Motor neuron (in vitro differentiated cells): Measurements from ENCODE around the gene ZSWIM4. TPM values are rescaled to one million over a fixed set of nuclear protein-coding genes. Genes with fewer than 3 reads are reported as not detected.
"Not testable (repeated sequence)": the region's sequence is repeated elsewhere in the genome, so short reads cannot be mapped to it uniquely, and the experiment has no call there.

ENCODE experiments used
- ATAC-seq, 8 experiments: fragments of 200-7000 bp; cut with Tn5 transposase; replicated peaks in 6 of 8; 2 replicates each; pipeline ENCODE4 v1.8.0; 2021; ENCODE audit warnings: mild to moderate bottlenecking in 8 of 8, moderate library complexity in 8 of 8
- H3K27ac ChIP-seq, 2 donors: fragments of 250-450 bp; sonication (Bioruptor Pico); 2 replicates each; pipeline ENCODE4 v1.9.0; 2021; ENCODE audit warnings: antibody characterized with exemption in 2 of 2, mild to moderate bottlenecking in 2 of 2, moderate library complexity in 1 of 2
- H3K4me1 ChIP-seq, 2 donors: fragments of 250-450 bp; sonication (Bioruptor Pico); replicated peaks in 1 of 2; 2 replicates each; pipeline ENCODE4 v1.6.1; 2021; ENCODE audit warnings: antibody characterized with exemption in 2 of 2, mild to moderate bottlenecking in 2 of 2, moderate library complexity in 1 of 2
- H3K4me3 ChIP-seq, 5 donors: fragments of 250-450 bp; sonication (Bioruptor Pico); 2 replicates each; pipeline ENCODE4 v1.9.0; 2021; ENCODE audit warnings: antibody characterized with exemption in 5 of 5, mild to moderate bottlenecking in 5 of 5, moderate library complexity in 4 of 5
- WGBS, 10 experiments: fragments of 450-650 bp; shearing (Covaris generic); methylation state at CpG; one replicate each; pipeline ENCODE4 v1.0.0; 2022; 5-methylcytosine and 5-hydroxymethylcytosine counted together
- in situ Hi-C, 9 experiments: fragments of 400-800 bp; cut with MboI; loops; one replicate each; pipeline ENCODE4 v1.15.0; 2021; ENCODE audit warnings: low sequenced_read_pairs in 9 of 9, low pct_unique_long_range_greater_than_20kb in 2 of 9; ENCODE audit not compliant: unreplicated experiment in 9 of 9
- total RNA-seq, 8 experiments: library from RNA; unstranded; fragments of 300-600 nt; gene quantifications; 2 replicates each; pipeline versions ENCODE4 v1.2.3 to v1.2.4, GENCODE V29; 2022

Gene ZSWIM4
- total RNA-seq, 8 experiments from 2014 or later, result 1.2 to 14.5 (median 8.6) TPM

- WGBS, 10 experiments, result 39 to 100% (median 89%) methylated on average over 2 to 8 of the region's 8 CpGs; no CpG with 5 or more reads in 1 of the 10 experiments
- in situ Hi-C loops, result loop anchor here in 1 of 9 experiments (10.0 kb wide), 1 partner anchor 82 kb away; no protein-coding TSS in a partner anchor
- no peak overlapping the region for H3K4me3 ChIP-seq
- H3K27ac ChIP-seq, result no peak overlapping the region
- no peak for ATAC-seq
- H3K4me1 ChIP-seq, result peaks cover 6 to 14% of the 10 kb centered on the region in 2 donors
Observed at GRCh38 chr19:13782537-13782936, 12.7 kb upstream of the ZSWIM4 start.

GRCh38 chr19:13783565-13784500, 11.4 kb upstream of the ZSWIM4 start:
- in situ Hi-C loops, result loop anchor here in 1 of 9 experiments (10.0 kb wide), 1 partner anchor 81 kb away; no protein-coding TSS in a partner anchor
- ATAC-seq, result no peak

GRCh38 chr19:13784731-13785452, 10.4 kb upstream of the ZSWIM4 start:
- H3K4me3 ChIP-seq, result no peak overlapping the region
- no peak overlapping the region for H3K27ac ChIP-seq
- WGBS, 10 experiments, result 25 to 100% (median 84%) methylated on average over 2 to 9 of the region's 17 CpGs; no CpG with 5 or more reads in 3 of the 10 experiments
- peaks cover 6 to 14% of the 10 kb centered on the region in 2 donors for H3K4me1 ChIP-seq
- in situ Hi-C loops, result loop anchor here in 1 of 9 experiments (10.0 kb wide), 1 partner anchor 80 kb away; no protein-coding TSS in a partner anchor
- ATAC-seq, result peak; percentile 5 to 78 (median 70)

More at GRCh38 chr19:13783565-13784500, 11.4 kb upstream of the ZSWIM4 start:
- Histone ChIP-seq H3K27ac (no peak overlapping the region), H3K4me1 (peaks cover 6 to 14% of the 10 kb centered on the region in 2 donors), H3K4me3 (no peak overlapping the region)
- 50 to 100% (median 75%) methylated on average over 1 to 14 of the region's 18 CpGs; no CpG with 5 or more reads in 1 of the 10 experiments for WGBS, 10 experiments

- WGBS, 10 experiments, result 38 to 83% (median 70%) methylated on average over 1 to 5 of the region's 8 CpGs; no CpG with 5 or more reads in 1 of the 10 experiments
- no peak overlapping the region for H3K27ac ChIP-seq
- in situ Hi-C loops, result loop anchor here in 1 of 9 experiments (10.0 kb wide), 1 partner anchor 76 kb away; no protein-coding TSS in a partner anchor
- peaks cover 0 to 5% of the 10 kb centered on the region in 2 donors for H3K4me1 ChIP-seq
- ATAC-seq, result no peak
- H3K4me3 ChIP-seq, result no peak overlapping the region
Observed at GRCh38 chr19:13788991-13789390, 6.3 kb upstream of the ZSWIM4 start.

GRCh38 chr19:13790354-13790753, 4.9 kb upstream of the ZSWIM4 start:
- Histone ChIP-seq H3K27ac (no peak overlapping the region), H3K4me3 (no peak overlapping the region), H3K4me1 (no peaks in the 10 kb centered on the region)
- in situ Hi-C loops, result no loop called here
- ATAC-seq, result no peak
- WGBS, 10 experiments, result 17 to 100% (median 88%) methylated on average over 1 to 6 of the region's 8 CpGs; no CpG with 5 or more reads in 5 of the 10 experiments

GRCh38 chr19:13793317-13793716, 1.9 kb upstream of the ZSWIM4 start:
- H3K4me3 ChIP-seq, H3K4me1 ChIP-seq, ATAC-seq, in situ Hi-C loops, H3K27ac ChIP-seq: not testable (repeated sequence)
- WGBS, 10 experiments, result 78 to 100% (median 91%) methylated on average over 2 to 5 of the region's 9 CpGs; no CpG with 5 or more reads in 4 of the 10 experiments

- peak in 2 of 8 experiments; percentile 1 for ATAC-seq
- in situ Hi-C loops, result no loop called here
- 3 to 89% (median 63%) methylated on average over 2 to 8 of the region's 8 CpGs; no CpG with 5 or more reads in 1 of the 10 experiments for WGBS, 10 experiments
- H3K4me3 ChIP-seq, result peak overlapping the region; percentile 54 to 99 (median 96)
- H3K4me1 ChIP-seq, result peaks cover 7 to 8% of the 10 kb centered on the region in 2 donors
- H3K27ac ChIP-seq, result no peak overlapping the region
Observed at GRCh38 chr19:13794398-13794756, 866 bp upstream of the ZSWIM4 start.

- Histone ChIP-seq H3K27ac (peak overlapping the region; percentile 76 to 85), H3K4me1 (peaks cover 7 to 8% of the 10 kb centered on the region in 2 donors), H3K4me3 (peak overlapping the region; percentile 89 to 99 (median 96))
- in situ Hi-C loops, result no loop called here
- 0 to 14% methylated on average over 1 of the region's 42 CpGs; no CpG with 5 or more reads in 8 of the 10 experiments for WGBS, 10 experiments
- ATAC-seq, result peak; percentile 6 to 51 (median 44)
Observed at GRCh38 chr19:13795595-13796300, 505 bp downstream of the ZSWIM4 start.

GRCh38 chr19:13796301-13797057, 1.2 kb downstream of the ZSWIM4 start:
- in situ Hi-C loops, result no loop called here
- peak in 3 of 8 experiments; percentile 2 to 14 (median 9) for ATAC-seq
- Histone ChIP-seq H3K4me3 (peak overlapping the region; percentile 89 to 99 (median 96)), H3K27ac (no peak overlapping the region), H3K4me1 (peaks cover 7 to 8% of the 10 kb centered on the region in 2 donors)
- 0 to 45% (median 15%) methylated on average over 2 to 7 of the region's 12 CpGs; no CpG with 5 or more reads in 2 of the 10 experiments for WGBS, 10 experiments

GRCh38 chr19:13797058-13797440, 1.8 kb downstream of the ZSWIM4 start:
- WGBS, 10 experiments, result 17 to 82% (median 80%) methylated on average over 1 to 2 of the region's 4 CpGs; no CpG with 5 or more reads in 5 of the 10 experiments
- Histone ChIP-seq H3K4me1 (peaks cover 7 to 8% of the 10 kb centered on the region in 2 donors), H3K27ac (no peak overlapping the region), H3K4me3 (peak overlapping the region in 3 of 5 donors; percentile 95 to 97 (median 96))
- ATAC-seq, result no peak
- in situ Hi-C loops, result no loop called here

- H3K4me3 ChIP-seq, result no peak overlapping the region
- in situ Hi-C loops, result no loop called here
- WGBS, 10 experiments, result 0 to 100% (median 85%) methylated on average over 1 to 7 of the region's 7 CpGs; no CpG with 5 or more reads in 3 of the 10 experiments
- no peak overlapping the region for H3K27ac ChIP-seq
- peak in 1 of 8 experiments; percentile 3 for ATAC-seq
- H3K4me1 ChIP-seq, result peaks cover 7 to 8% of the 10 kb centered on the region in 2 donors
Observed at GRCh38 chr19:13797870-13798269, 2.6 kb downstream of the ZSWIM4 start.
